Activated naive CD4-positive, alpha-beta T cell treated with anti-CD3 and anti-CD28 coated beads, Interleukin-2, amount 10 ng/mL, durations not matched to agents 7 days and 5 days (primary cell): ENCODE data around the gene AMER3.

Source experiments
- CTCF ChIA-PET: fragments of 350-600 bp; sonication (Branson Sonifier 250); formaldehyde crosslinking; loops from one replicate; lab custom pipeline; 2021; ENCODE audit warnings: antibody characterized with exemption; lab: Charles Lee
- DNase-seq: peaks from one replicate; pipeline ENCODE4 v3.0.0-alpha.2; 2020
- H3K27ac Mint-ChIP-seq: one replicate; pipeline ENCODE4 v1.8.0; 2021; ENCODE audit warnings: mild to moderate bottlenecking, moderate library complexity, mixed read lengths
- H3K27me3 Mint-ChIP-seq: one replicate; pipeline ENCODE4 v1.8.0; 2021; ENCODE audit warnings: mild to moderate bottlenecking, mixed read lengths
- H3K36me3 Mint-ChIP-seq: one replicate; pipeline ENCODE4 v1.8.0; 2021; ENCODE audit warnings: mixed read lengths
- H3K4me1 Mint-ChIP-seq: one replicate; pipeline ENCODE4 v1.8.0; 2021; ENCODE audit warnings: mixed read lengths
- H3K4me3 Mint-ChIP-seq: one replicate; pipeline ENCODE4 v1.8.0; 2021; ENCODE audit warnings: mild to moderate bottlenecking, moderate library complexity, mixed read lengths
- H3K9me3 Mint-ChIP-seq: one replicate; pipeline ENCODE4 v1.8.0; 2021; ENCODE audit warnings: mixed read lengths

AMER3 gene

DNA sequence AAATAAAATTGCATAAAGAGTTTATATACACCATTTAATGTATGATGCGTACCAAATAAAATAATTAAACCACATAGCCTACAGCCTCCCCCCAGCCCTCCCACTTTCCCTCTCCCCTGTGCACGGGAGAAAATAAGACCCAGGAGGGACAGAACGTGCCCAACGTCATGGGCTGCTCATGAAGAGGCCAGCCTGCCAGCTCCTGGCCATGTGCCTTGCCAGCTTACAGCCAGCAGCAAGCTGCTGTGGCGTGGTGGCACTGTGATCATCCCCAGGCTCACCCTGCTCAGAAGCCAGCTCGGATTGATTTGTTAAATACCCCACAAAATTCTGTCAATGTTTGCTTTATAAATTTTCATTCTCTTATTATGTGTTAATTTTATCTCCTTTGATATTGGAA is 18.9 kb upstream of the AMER3 start:
- no peak overlapping the region for H3K4me3 Mint-ChIP-seq
- no peak for DNase-seq
- H3K27me3 Mint-ChIP-seq: peaks cover 14% of the 10 kb centered on the region
- no peaks in the 10 kb centered on the region for H3K4me1 Mint-ChIP-seq
- H3K9me3 Mint-ChIP-seq: peaks cover 5% of the 10 kb centered on the region
- CTCF ChIA-PET: no interaction called here
- no peaks in the 10 kb centered on the region for H3K36me3 Mint-ChIP-seq
- H3K27ac Mint-ChIP-seq: no peak overlapping the region

DNA sequence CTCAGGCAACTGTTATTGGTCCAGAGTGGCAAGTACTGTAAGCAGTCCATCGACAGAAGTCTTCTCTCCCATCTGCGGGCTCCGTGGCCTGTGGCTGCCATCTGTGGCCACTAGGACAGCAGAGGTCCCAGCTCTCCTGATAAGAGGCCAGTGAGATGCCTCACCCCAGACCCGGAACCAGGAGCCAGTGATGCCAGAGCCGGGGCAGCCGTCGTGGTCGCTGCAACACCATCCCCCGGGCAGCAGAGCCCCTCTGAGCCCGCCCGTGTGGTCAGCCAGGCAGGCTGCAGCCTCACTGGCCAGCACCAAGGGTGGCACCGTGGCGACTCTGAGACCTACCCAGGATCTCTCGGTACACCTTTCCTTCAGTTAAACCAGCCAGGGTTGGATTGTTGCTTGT is 17.7 kb upstream of the AMER3 start:
- no peak overlapping the region for H3K4me3 Mint-ChIP-seq
- H3K27me3 Mint-ChIP-seq: peaks cover 14% of the 10 kb centered on the region
- peaks cover 5% of the 10 kb centered on the region for H3K9me3 Mint-ChIP-seq
- no peaks in the 10 kb centered on the region for H3K36me3 Mint-ChIP-seq
- H3K4me1 Mint-ChIP-seq: no peaks in the 10 kb centered on the region
- CTCF ChIA-PET: no interaction called here
- DNase-seq: no peak
- H3K27ac Mint-ChIP-seq: no peak overlapping the region

DNA sequence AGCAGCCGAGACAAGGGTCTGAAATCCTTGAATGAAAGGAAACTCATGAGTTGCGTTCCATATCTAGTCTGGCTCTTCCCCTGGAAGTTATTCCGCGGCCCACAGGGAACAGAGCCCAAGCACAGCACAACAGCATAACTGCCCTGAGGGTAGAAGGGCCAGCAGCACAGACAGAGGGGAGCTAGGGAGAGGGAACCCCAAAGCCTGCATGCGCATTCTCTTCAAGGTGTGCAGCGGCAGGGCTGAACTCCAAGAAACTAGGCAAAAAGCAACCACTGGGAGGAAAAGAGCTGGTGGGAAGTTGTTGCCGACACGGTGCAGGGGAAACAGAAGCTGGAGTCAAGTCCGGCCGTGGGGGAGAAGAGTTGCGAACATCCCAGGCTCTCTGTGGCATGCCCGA is 14.7 kb upstream of the AMER3 start:
- CTCF ChIA-PET: no interaction called here
- Mint-ChIP-seq H3K36me3 (no peaks in the 10 kb centered on the region), H3K4me3 (no peak overlapping the region), H3K27ac (no peak overlapping the region), H3K27me3 (peaks cover 24% of the 10 kb centered on the region), H3K4me1 (no peaks in the 10 kb centered on the region), H3K9me3 (no peaks in the 10 kb centered on the region)
- DNase-seq: no peak

DNA sequence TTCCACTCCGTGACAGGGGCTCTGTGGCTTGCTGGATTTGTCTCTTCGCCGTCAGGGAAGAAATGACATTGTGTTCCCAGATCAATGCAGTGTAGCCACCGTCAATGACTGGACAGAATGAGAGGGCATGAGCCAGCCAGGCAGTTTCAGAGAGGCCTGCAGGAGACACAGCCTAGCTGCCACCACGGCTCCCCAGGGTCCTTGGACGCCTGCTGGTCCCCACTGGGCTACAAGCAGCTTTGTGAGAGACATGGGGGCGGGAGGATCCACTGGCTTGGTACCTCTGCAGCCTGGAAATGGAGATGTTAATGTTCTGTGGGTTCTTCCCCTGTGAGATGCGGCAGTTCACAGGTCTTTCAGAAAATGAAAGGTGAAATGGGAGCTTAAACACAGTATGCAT is 12.1 kb upstream of the AMER3 start:
- H3K27ac Mint-ChIP-seq: no peak overlapping the region
- CTCF ChIA-PET: no interaction called here

DNA sequence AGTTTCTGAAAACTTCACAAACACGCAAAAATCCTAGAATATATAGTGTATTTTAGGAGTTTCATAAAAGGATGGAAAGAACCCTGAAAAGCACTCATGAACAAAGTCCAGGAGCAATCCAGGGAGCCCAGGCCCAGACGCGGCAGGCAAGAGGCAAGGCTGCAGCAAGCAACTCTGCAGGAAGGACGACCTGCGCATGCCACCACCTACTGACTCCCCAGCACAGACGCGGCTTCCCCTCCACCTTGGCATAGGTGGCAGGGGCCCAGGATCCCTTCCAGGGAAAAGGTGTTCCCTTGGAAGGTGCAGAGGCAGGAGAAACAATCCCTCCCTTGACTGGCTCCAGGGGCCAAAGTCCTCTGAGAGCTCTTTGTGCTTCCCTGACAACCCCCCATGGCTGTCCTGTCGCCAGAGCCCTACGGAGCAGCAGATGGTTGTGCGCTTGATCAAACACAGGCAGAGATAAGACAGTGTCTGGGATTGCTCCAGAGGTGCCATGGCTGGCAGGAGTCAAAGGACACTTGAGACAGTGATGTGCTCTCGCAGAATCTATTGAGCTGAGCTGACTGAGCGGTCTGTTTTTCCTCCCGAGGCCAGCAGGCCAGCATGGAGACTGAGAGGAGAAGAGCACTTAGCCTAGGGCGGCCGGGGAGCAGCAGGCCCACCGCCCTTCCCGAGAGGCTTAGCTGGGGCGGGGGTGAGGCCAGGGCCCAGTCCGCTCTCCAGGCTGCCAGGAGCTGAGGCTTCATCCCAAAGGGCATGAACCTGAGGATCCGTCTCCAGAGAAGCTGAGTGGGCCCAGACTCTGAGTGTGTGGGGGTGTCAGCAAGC is 10.8 kb upstream of the AMER3 start:
- Mint-ChIP-seq H3K36me3 (no peaks in the 10 kb centered on the region), H3K27ac (no peak overlapping the region), H3K9me3 (no peaks in the 10 kb centered on the region), H3K4me1 (no peaks in the 10 kb centered on the region), H3K4me3 (no peak overlapping the region), H3K27me3 (peaks cover 24% of the 10 kb centered on the region)
- CTCF ChIA-PET: no interaction called here
- no peak for DNase-seq

More for the DNA sequence above, 12.1 kb upstream of the AMER3 start:
- Mint-ChIP-seq H3K9me3 (no peaks in the 10 kb centered on the region), H3K36me3 (no peaks in the 10 kb centered on the region), H3K4me3 (no peak overlapping the region), H3K27me3 (peaks cover 24% of the 10 kb centered on the region), H3K4me1 (no peaks in the 10 kb centered on the region)
- no peak for DNase-seq

DNA sequence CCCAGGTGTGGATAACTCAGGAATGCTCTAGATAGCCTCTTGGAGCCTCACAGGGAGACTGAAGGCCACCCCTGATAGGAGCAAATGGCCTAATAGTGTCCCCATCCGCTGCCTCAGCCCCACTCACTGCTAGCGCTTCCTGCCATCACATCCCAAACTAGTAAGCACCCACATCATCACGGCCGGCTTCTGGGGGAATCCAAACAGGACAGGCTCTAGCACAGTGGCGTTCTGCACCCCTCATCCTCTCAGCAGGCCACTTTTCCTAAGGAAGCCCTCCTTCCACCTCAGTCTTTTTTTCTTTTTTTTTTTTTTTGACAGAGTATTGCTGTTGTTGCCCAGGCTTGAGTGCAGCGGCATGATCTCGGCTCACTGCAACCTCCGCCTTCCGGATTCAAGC is 6.3 kb upstream of the AMER3 start:
- Mint-ChIP-seq H3K27me3 (peaks cover 13% of the 10 kb centered on the region), H3K9me3 (no peaks in the 10 kb centered on the region), H3K4me3 (no peak overlapping the region), H3K27ac (no peak overlapping the region), H3K36me3 (no peaks in the 10 kb centered on the region), H3K4me1 (no peaks in the 10 kb centered on the region)
- CTCF ChIA-PET: no interaction called here
- DNase-seq: no peak

DNA sequence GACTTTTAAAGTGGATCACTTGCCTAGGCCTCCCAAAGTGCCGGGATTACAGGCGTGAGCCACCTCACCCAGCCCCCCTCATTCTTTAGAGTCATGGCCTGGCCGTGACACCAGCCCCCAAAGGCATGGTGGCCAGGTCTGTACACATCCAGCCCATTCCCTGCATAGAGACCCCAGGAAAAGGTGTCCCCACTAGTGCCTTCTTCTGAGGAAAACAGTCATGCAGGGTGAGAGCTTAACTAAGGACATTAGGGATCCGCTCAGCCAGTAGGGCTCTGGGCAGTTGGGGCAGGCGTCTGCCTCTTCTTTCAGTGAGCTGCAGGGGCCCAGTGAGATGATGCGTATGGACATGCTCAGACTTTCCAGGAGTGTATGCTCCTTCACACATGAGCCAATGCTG is 5.7 kb upstream of the AMER3 start:
- no peaks in the 10 kb centered on the region for H3K36me3 Mint-ChIP-seq
- DNase-seq: no peak
- H3K27me3 Mint-ChIP-seq: peaks cover 11% of the 10 kb centered on the region
- H3K4me3 Mint-ChIP-seq: no peak overlapping the region
- CTCF ChIA-PET: no interaction called here
- no peaks in the 10 kb centered on the region for H3K4me1 Mint-ChIP-seq
- no peaks in the 10 kb centered on the region for H3K9me3 Mint-ChIP-seq
- H3K27ac Mint-ChIP-seq: no peak overlapping the region

DNA sequence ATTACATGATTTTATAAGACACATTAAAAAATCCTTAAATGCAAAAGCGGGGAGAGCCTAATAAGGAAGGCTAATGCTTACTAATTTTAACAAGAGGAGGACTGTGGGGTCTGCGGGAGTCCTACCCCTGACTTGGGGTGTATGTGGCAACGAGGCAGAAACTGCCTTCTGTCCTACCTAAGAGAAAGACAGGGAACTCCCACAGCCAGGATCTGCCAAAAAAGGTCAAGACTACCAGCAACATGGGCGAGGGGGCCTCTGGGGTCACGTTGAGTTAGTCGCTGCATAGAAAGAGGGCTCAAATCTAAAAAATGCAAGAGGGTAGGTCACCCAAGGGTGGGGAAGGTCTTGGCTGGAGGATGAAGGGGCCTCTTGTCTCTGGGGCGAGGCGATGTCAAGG is 529 bp upstream of the AMER3 start:
- H3K27me3 Mint-ChIP-seq: peaks cover 50% of the 10 kb centered on the region
- H3K4me1 Mint-ChIP-seq: peaks cover 7% of the 10 kb centered on the region
- CTCF ChIA-PET: no interaction called here
- H3K36me3 Mint-ChIP-seq: no peaks in the 10 kb centered on the region
- no peak for DNase-seq
- no peak overlapping the region for H3K4me3 Mint-ChIP-seq
- H3K9me3 Mint-ChIP-seq: no peaks in the 10 kb centered on the region
- no peak overlapping the region for H3K27ac Mint-ChIP-seq

DNA sequence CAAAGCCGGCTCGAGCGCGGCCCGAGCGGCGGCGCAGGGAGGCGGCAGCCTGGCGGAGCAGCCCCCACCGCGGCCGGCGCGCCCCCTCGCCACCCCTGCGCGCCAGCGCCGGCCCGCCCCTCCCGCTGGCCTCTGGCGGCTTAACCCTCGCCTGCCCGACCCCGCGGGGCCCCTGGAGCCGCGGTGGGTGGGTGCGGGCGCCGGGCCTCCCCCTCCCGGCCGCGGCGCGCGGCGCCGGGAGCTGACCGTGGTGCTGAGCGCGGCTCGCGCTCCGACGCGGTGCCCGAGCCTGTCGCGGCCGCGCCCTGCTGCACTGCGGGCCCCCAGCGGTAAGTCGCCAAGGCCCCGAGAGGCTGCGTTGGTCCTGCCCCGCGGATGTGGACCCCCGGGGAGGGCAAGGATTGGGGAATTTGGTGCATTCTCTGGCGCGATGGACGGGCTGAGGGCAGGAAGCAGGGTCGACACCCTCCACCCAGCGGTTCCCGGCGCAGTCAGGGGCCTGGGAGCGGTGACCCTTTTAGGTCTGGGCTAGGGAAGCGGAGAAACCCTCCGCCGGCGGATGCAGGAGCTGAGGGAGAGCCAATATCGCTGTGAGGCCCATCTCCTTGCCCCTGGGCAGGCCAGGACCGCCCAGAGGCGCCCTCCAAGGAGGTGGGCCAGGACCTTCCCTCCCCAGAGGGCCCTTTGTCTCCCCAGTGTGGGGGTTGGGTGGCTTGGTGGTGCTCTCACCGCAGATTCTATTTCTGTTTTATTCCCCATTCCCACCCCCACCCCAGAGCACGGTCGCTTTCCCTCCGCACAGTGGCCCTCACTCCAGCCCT is 923 bp downstream of the AMER3 start:
- H3K9me3 Mint-ChIP-seq: no peaks in the 10 kb centered on the region
- no peak overlapping the region for H3K27ac Mint-ChIP-seq
- peaks cover 7% of the 10 kb centered on the region for H3K4me1 Mint-ChIP-seq
- CTCF ChIA-PET: no interaction called here
- peaks cover 65% of the 10 kb centered on the region for H3K27me3 Mint-ChIP-seq
- H3K36me3 Mint-ChIP-seq: no peaks in the 10 kb centered on the region
- H3K4me3 Mint-ChIP-seq: no peak overlapping the region
- DNase-seq: peak; percentile 34

DNA sequence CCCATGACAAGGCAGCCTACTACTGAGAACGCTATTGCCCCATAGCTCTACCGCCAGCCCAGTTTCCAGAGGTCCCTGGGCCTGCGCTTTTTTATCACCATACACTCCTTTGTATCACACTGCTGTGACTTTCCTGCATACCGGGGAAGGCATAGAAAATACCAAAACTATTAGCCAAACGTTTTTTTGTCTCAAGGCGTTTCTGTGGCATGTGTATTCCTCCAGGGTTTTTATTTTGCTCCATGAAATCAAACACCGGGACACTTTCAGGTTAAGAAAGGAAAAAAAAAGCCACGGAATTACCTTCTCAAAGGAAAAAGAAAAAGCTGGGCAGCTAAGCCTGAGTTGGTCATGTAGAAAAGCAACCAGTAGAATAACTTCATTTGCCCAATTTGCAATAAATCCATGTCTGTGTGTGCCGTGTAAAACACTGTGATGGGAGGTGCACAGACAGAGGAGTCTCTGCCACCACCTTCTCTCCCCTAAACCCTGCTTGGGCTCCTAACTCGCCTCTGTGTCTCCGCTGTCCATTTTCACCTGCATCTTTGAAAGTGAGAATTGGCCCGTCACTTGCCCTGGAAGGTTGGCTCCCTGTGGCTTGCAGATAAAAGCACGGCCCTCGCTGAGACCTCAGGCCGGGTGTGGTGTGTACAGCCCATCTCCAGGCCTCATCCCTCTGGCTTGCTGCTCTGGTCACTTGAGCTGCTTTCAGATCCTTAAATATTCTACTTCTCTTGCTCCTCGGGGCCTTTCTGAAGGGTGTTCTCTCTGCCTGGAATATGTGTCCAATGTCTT is 1.7 kb downstream of the AMER3 start:
- Mint-ChIP-seq H3K36me3 (no peaks in the 10 kb centered on the region), H3K4me3 (no peak overlapping the region), H3K4me1 (peaks cover 7% of the 10 kb centered on the region), H3K9me3 (no peaks in the 10 kb centered on the region), H3K27ac (no peak overlapping the region), H3K27me3 (peaks cover 65% of the 10 kb centered on the region)
- no peak for DNase-seq
- CTCF ChIA-PET: no interaction called here

DNA sequence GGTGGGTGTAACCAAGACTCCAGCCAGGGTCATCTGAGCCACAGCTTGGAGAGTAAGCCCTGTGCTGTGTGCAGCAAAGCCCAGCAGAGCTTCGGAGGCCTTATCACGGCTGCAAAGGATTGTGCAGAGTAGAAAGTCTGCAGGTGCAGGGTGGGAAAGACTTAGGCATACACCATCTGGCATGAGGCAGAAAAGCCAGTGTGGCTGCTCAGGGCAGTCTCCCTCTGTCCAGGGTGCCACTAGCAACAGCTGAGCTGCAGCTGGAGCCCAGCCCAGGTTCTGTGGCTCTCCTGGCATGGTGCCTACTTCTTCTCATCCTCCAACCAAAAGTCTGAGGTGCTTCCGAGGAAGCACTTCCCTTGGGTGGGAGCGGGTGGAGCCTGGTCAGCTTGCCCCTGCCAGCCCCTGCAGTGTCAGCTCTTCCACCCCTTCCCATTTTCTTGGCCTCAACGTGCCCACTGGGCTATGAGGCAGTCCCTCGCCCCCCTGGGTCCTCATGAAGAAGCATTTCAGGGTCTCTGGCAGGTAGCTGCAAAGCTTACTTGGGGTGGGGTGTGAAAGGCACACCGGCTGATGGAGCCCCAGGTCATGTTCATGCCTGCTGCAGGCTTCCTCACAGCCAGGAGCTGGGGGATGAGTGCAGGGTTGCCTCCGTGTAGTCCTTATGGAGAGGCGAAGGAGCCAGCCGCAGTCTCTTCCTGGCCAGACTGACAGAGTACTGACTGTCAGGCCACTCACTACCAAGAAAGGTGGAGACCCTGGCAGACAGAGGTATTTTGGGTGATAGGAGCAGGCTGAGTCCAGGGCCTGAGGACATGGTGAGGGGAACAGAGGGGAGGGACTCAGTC is 4.8 kb downstream of the AMER3 start:
- peaks cover 7% of the 10 kb centered on the region for H3K4me1 Mint-ChIP-seq
- H3K27ac Mint-ChIP-seq: no peak overlapping the region
- no peaks in the 10 kb centered on the region for H3K36me3 Mint-ChIP-seq
- no peaks in the 10 kb centered on the region for H3K9me3 Mint-ChIP-seq
- H3K4me3 Mint-ChIP-seq: no peak overlapping the region
- CTCF ChIA-PET: no interaction called here
- no peak for DNase-seq
- H3K27me3 Mint-ChIP-seq: peaks cover 53% of the 10 kb centered on the region

DNA sequence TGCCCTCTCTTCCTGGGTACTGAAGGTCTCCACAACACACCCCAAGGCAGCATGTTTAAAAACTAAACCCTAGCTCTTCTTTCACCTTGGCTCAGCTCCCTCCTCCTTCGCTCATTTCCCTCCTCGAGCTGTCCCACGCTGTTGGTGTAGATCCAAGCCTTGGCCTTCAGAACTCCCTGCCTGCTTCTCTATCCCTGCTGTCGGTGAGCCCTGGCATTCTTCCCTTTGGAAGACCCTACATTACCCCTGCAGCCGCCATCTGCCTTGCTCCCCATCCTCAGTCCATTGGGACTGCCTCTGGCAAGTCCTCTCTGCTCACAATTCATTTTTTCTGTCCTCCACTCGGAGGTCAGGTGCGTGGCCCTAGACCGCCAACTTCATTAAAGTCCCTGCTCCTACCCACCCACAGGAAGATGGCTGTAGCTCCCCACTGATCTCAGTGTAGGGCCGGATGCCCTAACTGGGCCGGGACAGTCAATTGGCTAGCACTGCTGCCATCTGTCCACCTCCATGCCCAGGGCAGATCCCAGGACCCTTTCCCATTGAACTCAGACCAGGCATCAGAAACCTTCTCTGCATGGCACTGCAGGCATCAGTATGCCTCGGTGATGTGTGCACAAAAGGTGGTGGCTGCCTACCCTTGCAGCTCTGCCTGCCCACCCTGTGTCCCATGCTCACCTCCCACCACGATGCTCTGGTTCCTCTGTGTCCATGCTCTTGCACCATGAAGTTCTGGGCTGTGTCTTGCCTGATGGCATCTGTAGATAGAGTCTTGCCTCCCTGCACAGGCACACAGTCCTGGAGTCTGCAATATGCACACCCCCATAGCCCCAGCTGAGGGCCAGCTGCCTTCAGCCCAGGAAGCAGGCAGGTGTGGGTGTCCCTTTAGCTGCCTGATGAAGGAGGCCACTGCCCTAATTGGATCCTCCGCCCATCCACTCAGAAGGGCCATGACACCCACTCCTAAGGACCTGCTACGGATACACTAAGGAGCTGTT is 5.7 kb downstream of the AMER3 start:
- Mint-ChIP-seq H3K4me1 (peaks cover 7% of the 10 kb centered on the region), H3K27me3 (peaks cover 46% of the 10 kb centered on the region), H3K27ac (no peak overlapping the region), H3K36me3 (no peaks in the 10 kb centered on the region), H3K9me3 (no peaks in the 10 kb centered on the region), H3K4me3 (no peak overlapping the region)
- CTCF ChIA-PET: no interaction called here
- DNase-seq: no peak
